GM21825 (cell line): ENCODE data around the gene ZNF185.

Experiments used
- ATAC-seq: cut with Tn5 transposase; IDR thresholded peaks from one replicate; pipeline ENCODE4 v1.9.1; 2021; ENCODE audit warnings: mild to moderate bottlenecking, moderate library complexity; ENCODE audit not compliant: unreplicated experiment

The ZNF185 gene

GRCh38 chrX:152897222-152898131 is at the start of gene ZNF185:
Gene ZNF185, plus strand, starts transcription at chrX:152898067. Its CDS starts 16,423 bp downstream, at chrX:152914490.
- ATAC-seq: no peak

- ATAC-seq: no peak
Observed at GRCh38 chrX:152850465-152850864, 47.4 kb upstream of the ZNF185 start.

DNA sequence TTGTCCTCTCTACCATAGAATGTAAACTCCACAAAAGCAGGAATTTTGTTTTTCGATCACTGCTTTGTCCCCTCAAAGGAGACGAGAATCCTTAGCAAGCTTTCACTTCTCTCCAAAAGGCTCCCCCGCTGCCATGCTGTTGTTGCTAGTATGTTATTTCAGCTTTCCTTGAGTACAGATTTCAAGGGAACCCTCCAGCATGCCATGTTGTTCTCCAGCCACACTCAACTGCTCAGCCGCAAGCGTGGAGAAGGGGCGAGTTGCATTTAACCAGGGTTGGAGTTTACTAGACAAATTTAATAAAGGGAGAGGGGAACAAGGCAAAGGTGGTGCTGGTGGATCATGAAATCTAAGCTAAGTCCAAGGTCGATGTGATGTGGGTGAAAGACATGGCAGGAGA is 43.9 kb upstream of the ZNF185 start:
- ATAC-seq: no peak

- ATAC-seq: no peak
Observed at GRCh38 chrX:152861116-152861515, 36.8 kb upstream of the ZNF185 start.

DNA sequence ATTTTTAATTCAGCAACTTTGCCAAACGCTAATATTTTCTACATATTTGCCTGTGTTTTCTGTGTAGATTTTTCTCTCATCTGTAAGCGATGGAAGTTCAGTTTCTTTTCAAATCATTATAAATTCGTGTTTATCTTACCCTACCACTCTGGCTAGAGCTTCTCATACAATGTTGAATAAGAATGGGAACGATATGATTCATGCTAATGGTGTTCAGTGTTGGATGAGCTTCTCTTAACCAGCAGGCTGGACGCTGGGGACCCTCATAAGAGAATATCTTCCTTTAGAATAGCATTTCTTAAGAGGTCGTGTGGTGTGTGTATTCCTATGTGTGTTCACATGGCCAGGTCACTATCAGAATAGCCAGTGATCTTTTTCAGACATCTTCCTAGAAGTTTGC is 36.0 kb upstream of the ZNF185 start:
- ATAC-seq: no peak

DNA sequence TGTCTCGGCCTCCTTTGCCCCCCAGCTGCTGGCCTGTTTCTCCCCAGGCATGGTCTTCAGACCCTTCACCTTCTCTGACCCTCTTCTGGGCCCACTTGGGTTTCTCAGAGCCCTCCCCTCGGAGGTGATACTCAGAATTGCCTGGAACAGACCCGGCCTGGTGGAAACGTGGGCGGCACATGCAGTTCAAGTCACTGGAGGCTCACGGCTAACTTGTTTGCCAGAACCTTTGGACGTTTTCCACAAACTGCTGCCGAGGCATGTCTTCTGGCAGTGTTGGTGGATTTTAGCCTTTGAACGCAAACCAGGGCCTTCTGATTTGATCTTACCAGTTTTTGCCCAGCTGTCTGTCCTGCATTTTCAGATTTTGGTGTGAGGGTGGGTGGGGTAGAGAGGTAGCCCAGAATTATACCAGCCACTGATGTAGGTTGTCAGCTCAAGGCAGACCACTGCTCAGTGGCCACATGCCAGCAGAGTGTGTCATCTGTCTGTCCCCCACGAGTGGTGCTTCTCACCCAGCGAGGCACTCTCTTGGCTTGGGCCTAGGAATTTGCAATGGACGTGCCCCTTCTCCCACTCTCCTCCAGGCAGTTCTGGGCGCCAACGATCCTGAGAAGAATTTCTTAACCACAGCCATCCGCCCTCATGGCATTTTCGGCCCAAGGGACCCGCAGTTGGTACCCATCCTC is 32.5 kb upstream of the ZNF185 start:
- ATAC-seq: no peak

GRCh38 chrX:152866386-152866785 is 31.5 kb upstream of the ZNF185 start:
- ATAC-seq: no peak

DNA sequence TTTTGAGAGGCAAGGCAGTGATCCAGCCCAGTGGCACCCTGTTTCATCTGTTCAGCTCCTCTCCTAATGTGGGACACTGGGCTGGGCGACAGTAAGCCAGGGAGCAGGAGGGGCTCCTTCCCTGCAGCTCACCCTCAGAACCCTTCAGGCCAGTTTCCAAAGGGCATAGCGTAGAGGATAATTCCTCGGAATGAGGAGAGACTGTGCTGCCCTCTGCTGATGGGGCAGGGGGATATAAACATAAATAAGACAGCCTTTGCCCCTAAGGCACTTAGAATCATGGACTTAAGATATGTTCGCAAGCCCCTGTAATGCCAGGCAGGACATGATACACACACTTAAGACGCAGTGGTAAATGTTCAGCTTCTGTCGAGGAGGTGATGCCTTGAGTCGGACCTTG is 27.9 kb upstream of the ZNF185 start:
- no peak for ATAC-seq

DNA sequence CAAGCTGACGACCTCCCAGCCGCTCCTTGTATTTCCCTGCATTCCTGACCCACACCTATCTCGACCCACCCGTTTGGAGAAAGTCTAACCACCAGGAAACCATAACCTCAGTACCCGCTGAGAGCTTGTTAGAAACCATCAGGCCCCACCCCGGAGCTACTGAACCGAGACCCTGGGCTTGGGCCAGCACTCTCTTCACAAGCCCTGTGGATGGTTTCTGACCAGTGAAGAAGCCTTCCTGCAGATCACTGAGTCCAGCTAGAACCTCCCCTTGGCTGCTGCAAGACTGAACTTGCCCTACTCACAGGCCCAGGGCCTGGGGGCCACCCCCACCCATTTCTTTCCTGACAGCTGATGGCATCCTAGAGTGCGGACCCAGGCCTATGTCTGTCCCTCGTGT is 26.6 kb upstream of the ZNF185 start:
- ATAC-seq: no peak

- no peak for ATAC-seq
Observed at GRCh38 chrX:152872522-152872921, 25.3 kb upstream of the ZNF185 start.

DNA sequence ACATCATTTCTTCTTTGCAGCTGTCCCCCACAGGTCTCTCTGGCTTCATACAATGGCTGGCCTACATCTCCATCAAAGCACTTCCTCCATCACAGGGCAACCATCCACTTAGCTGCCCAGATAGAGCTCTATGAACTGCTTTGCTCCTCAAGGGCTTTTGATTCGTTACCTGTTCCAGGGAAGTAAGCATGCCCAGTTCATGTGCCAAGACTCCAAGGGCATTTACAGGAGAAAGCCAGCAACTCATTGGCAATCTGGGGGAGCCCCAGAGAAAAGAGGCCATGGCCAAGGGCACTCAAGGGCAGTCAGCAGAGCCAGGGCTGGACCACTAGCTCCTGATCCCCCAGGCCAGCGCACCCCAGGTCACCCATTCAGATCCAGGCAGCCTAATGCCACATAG is 24.5 kb upstream of the ZNF185 start:
- ATAC-seq: no peak

GRCh38 chrX:152876931-152877840 is 20.7 kb upstream of the ZNF185 start:
- no peak for ATAC-seq

- no peak for ATAC-seq
Observed at GRCh38 chrX:152878976-152879755, 18.7 kb upstream of the ZNF185 start.

GRCh38 chrX:152881289-152881688 is 16.6 kb upstream of the ZNF185 start:
- no peak for ATAC-seq

- no peak for ATAC-seq
Observed at GRCh38 chrX:152884171-152884570, 13.7 kb upstream of the ZNF185 start.

DNA sequence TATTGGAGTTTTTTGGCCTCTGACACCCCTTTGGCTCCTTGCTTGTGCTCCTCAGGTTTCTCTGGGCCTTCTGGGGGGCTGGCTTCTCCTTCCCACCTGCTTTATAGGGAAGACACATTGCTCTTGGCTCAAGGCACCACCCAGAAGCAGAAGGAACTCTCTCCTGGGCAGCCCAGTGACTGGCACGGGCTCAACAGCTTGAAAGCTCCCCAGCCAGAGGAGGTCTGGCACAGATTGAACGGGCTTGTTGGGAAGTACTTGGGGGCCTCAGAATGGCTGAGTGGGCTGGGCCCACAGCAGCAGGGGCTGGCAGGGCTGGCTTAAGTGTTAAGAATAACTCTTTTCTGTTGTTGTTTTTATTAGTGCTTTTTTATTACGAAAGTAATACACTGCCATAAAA is 11.2 kb upstream of the ZNF185 start:
- ATAC-seq: no peak

GRCh38 chrX:152892499-152892898 is 5.4 kb upstream of the ZNF185 start:
- ATAC-seq: no peak

DNA sequence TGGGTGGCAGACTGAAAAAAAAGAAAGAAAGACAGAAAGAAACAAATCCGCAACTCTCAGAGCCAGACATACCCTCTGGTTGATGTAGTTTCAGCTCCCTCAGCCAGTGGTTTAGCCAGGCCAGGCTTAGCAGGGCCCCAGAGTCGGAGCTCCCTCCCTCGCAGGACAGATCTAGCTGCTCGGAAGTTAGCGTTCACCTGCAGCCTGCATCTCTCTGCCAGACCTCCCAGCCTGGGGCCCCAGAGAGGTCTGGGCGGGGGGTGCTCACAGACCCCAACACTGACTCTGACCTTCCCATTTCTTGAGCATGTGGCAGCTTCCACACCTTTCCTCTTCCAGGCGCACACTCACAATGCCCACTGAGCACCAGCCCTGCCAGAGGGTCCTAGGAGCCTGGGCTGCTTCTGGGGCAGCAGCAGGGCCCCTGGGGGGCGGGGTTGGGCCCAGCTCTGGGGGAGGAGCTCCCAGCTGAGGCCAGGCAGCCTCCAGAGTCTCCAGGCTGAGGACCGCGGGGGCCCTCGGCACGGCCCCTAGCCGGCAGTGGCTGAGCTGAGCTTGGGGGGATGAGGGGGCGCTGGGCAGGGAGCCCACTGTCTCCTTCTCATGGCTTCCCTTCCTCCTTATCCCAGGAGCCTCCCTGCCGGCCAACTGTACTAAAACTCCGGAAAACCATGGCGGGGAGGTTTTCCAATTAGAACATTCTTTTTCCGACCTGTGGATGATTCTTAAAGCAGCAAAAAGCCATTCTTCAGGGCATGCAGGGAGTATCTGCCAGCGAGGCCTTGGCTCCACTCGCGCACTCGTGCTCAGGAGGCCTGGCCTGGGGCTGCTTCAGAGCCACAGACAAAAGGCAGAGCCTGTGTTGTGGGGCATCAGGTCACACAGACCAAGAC is 4.6 kb upstream of the ZNF185 start:
- ATAC-seq: no peak

- ATAC-seq: no peak
Observed at GRCh38 chrX:152893980-152894610, 3.8 kb upstream of the ZNF185 start.
